Measurements from ENCODE around the gene BCL2L13. TPM values are rescaled to one million over a fixed set of nuclear protein-coding genes. Genes with fewer than 3 reads are reported as not detected.
A peak's percentile ranks its signal among the peaks of the same experiment; 100 is the strongest.
"Not testable (repeated sequence)": the region's sequence is repeated elsewhere in the genome, so short reads cannot be mapped to it uniquely, and the experiment has no call there.

Gene BCL2L13
- total RNA-seq, 2 experiments from 2014 or later: 36.1 to 38.3 TPM

GRCh38 chr22:17633217-17633997 lies 5.2 kb upstream of the BCL2L13 start:
- Mint-ChIP-seq H3K36me3 (ENCODE audit: low read depth) (peaks cover 7% of the 10 kb centered on the region), H3K4me1 (ENCODE audit: low read depth) (peaks cover 11% of the 10 kb centered on the region), H3K27me3 (no peaks in the 10 kb centered on the region), H3K9me3 (no peaks in the 10 kb centered on the region), H3K4me3 (no peak overlapping the region), H3K27ac (no peak overlapping the region)
- ChIA-PET POLR2A (no interaction called here), CTCF (no interaction called here)
- DNase-seq (no peak), ATAC-seq (no peak)
- intact Hi-C loops (cut with micrococcal nuclease): no loop called here
- TF ChIP-seq CTCF (IDR thresholded peaks at IDR 0.05): no peak

- no peak for TF ChIP-seq CTCF (IDR thresholded peaks at IDR 0.05)
- intact Hi-C loops (cut with micrococcal nuclease): no loop called here
- H3K4me3 Mint-ChIP-seq: no peak overlapping the region
- DNase-seq (no peak), ATAC-seq (no peak)
- H3K27me3 Mint-ChIP-seq: no peaks in the 10 kb centered on the region
- H3K36me3 Mint-ChIP-seq (ENCODE audit: low read depth): peaks cover 6% of the 10 kb centered on the region
- no peaks in the 10 kb centered on the region for H3K9me3 Mint-ChIP-seq
- POLR2A ChIA-PET: no interaction called here
- H3K27ac Mint-ChIP-seq: no peak overlapping the region
- CTCF ChIA-PET: no interaction called here
- peaks cover 11% of the 10 kb centered on the region for H3K4me1 Mint-ChIP-seq (ENCODE audit: low read depth)
Observed at GRCh38 chr22:17633998-17634323, 4.6 kb upstream of the BCL2L13 start.

GRCh38 chr22:17634696-17635095 lies 3.9 kb upstream of the BCL2L13 start:
- H3K27me3 Mint-ChIP-seq: no peaks in the 10 kb centered on the region
- no peak for TF ChIP-seq CTCF (IDR thresholded peaks at IDR 0.05)
- H3K4me1 Mint-ChIP-seq (ENCODE audit: low read depth): peaks cover 9% of the 10 kb centered on the region
- POLR2A ChIA-PET: no interaction called here
- H3K27ac Mint-ChIP-seq: no peak overlapping the region
- peaks cover 8% of the 10 kb centered on the region for H3K36me3 Mint-ChIP-seq (ENCODE audit: low read depth)
- no peaks in the 10 kb centered on the region for H3K9me3 Mint-ChIP-seq
- CTCF ChIA-PET: no interaction called here
- intact Hi-C loops (cut with micrococcal nuclease): loop anchor here (5.0 kb wide), 1 partner anchor 73 kb away; no protein-coding TSS in a partner anchor
- ATAC-seq (no peak), DNase-seq (no peak)
- H3K4me3 Mint-ChIP-seq: no peak overlapping the region

- ATAC-seq, H3K27ac Mint-ChIP-seq, H3K9me3 Mint-ChIP-seq, CTCF ChIA-PET, DNase-seq, H3K4me3 Mint-ChIP-seq, H3K27me3 Mint-ChIP-seq, POLR2A ChIA-PET: not testable (repeated sequence)
- Mint-ChIP-seq H3K36me3 (ENCODE audit: low read depth) (peaks cover 14% of the 10 kb centered on the region), H3K4me1 (ENCODE audit: low read depth) (peaks cover 18% of the 10 kb centered on the region)
- intact Hi-C loops (cut with micrococcal nuclease): loop anchor here (5.0 kb wide), 1 partner anchor 70 kb away; no protein-coding TSS in a partner anchor
Observed at GRCh38 chr22:17636850-17637249, 1.7 kb upstream of the BCL2L13 start.

GRCh38 chr22:17637490-17638181 lies 921 bp upstream of the BCL2L13 start:
- Mint-ChIP-seq H3K9me3 (no peaks in the 10 kb centered on the region), H3K27ac (peak overlapping the region; percentile 96), H3K36me3 (ENCODE audit: low read depth) (peaks cover 20% of the 10 kb centered on the region), H3K4me1 (ENCODE audit: low read depth) (peaks cover 18% of the 10 kb centered on the region), H3K4me3 (peak overlapping the region; percentile 92), H3K27me3 (no peaks in the 10 kb centered on the region)
- no peak for ATAC-seq
- DNase-seq: no peak
- no peak for TF ChIP-seq CTCF (IDR thresholded peaks at IDR 0.05)
- intact Hi-C loops (cut with micrococcal nuclease): loop anchor here (5.0 kb wide), 1 partner anchor 70 kb away; no protein-coding TSS in a partner anchor
- ChIA-PET CTCF (no interaction called here), POLR2A (no interaction called here)
